ENCODE data around the gene RBAK. TPM values are rescaled to one million over a fixed set of nuclear protein-coding genes. Genes with fewer than 3 reads are reported as not detected.
"Not testable (repeated sequence)": the region's sequence is repeated elsewhere in the genome, so short reads cannot be mapped to it uniquely, and the experiment has no call there.

The RBAK gene
- total and polyA plus RNA-seq, 2 donors = 7.9 to 8.0 TPM

DNA sequence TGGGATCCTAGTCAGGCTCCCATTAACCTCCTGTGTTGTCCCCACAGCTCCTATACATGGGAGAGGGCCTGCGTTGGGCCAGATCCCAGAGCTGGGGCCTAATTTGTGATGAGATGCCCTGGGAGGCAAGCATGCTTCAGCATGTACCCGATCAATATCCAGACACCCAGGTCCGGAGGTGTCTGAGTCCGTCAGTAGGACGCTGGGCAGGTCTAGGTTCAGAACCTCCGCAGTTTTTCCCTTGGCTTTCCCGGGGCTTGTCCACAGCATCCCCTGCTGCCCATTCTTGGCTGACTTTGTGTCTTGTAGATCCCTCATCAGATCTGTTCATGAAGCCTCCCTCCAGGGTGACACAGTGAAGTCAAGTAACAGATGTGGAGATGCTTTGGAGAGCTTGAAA, 32.7 kb upstream of the RBAK start:
- Histone ChIP-seq H3K9me3 (ENCODE audit: control insufficient read depth in 2 of 2, insufficient read depth in 1 of 2, low read length in 1 of 2) (peaks cover 0 to 3% of the 10 kb centered on the region in 2 donors), H3K27ac (ENCODE audit: low read depth in 1 of 2, low read length in 1 of 2) (no peak overlapping the region), H3K27me3 (ENCODE audit: control insufficient read depth in 2 of 2, insufficient read depth in 1 of 2, low read length in 1 of 2) (no peaks in the 10 kb centered on the region), H3K36me3 (ENCODE audit: control insufficient read depth in 2 of 2, insufficient read depth in 2 of 2, low read length in 1 of 2) (no peaks in the 10 kb centered on the region), H3K4me3 (ENCODE audit: low read length in 2 of 2) (no peak overlapping the region), H3K4me1 (ENCODE audit: control insufficient read depth in 2 of 2, insufficient read depth in 2 of 2, low read length in 2 of 2) (no peaks in the 10 kb centered on the region)
- WGBS = 98% methylated on average over 7 of the region's 7 CpGs
- DNase-seq (ENCODE audit: low read depth in 6 of 9, low spot score in 9 of 9) = no peak

DNA sequence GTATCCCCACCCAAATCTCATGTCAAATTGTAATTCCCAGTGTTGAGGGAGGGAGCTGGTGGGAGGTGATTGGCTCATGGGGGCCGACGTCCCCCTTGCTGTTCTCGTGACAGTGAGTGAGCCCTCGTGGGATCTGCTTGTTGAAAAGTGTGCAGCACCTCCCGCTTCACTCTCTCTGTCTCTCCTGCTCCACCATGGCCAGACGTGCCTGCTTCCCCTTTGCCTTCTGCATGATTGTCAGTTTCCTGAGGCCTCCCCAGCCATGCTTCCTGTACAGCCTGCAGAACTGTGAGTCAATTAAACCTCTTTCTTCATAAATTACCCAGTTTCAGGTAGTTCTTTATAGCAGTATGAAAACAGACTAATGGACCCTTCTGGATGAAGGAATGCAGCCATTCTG, 29.7 kb upstream of the RBAK start:
- 83% methylated on average over 6 of the region's 6 CpGs for WGBS
- DNase-seq (ENCODE audit: low read depth in 6 of 9, low spot score in 9 of 9) = not testable (repeated sequence)

DNA sequence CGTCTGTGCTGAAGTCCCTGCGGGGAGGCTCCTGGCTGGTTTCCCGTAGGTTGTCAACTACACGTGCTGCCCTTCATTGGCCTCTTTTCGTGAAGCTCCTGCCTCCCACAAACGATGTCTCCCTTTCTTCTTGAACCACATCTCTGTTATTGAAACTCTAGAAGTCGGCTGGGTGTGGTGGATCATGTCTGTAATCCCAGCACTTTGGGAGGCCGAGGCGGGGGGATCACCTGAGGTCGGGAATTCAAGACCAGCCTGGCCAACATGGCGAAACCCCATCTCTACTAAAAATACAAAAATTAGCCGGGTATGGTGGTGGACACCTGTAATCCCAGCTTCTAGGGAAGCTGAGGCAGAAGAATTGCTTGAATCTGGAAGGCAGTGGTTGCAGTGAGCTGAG, 28.0 kb upstream of the RBAK start:
- H3K36me3 ChIP-seq (ENCODE audit: control insufficient read depth in 2 of 2, insufficient read depth in 2 of 2, low read length in 1 of 2); H3K27ac ChIP-seq (ENCODE audit: low read depth in 1 of 2, low read length in 1 of 2); H3K27me3 ChIP-seq (ENCODE audit: control insufficient read depth in 2 of 2, insufficient read depth in 1 of 2, low read length in 1 of 2); DNase-seq (ENCODE audit: low read depth in 6 of 9, low spot score in 9 of 9); H3K4me1 ChIP-seq (ENCODE audit: control insufficient read depth in 2 of 2, insufficient read depth in 2 of 2, low read length in 2 of 2); H3K9me3 ChIP-seq (ENCODE audit: control insufficient read depth in 2 of 2, insufficient read depth in 1 of 2, low read length in 1 of 2); H3K4me3 ChIP-seq (ENCODE audit: low read length in 2 of 2): not testable (repeated sequence)
- WGBS = 98% methylated on average over 12 of the region's 12 CpGs

More for the DNA sequence above, 29.7 kb upstream of the RBAK start:
- H3K4me3 ChIP-seq (ENCODE audit: low read length in 2 of 2); H3K27me3 ChIP-seq (ENCODE audit: control insufficient read depth in 2 of 2, insufficient read depth in 1 of 2, low read length in 1 of 2); H3K4me1 ChIP-seq (ENCODE audit: control insufficient read depth in 2 of 2, insufficient read depth in 2 of 2, low read length in 2 of 2); H3K27ac ChIP-seq (ENCODE audit: low read depth in 1 of 2, low read length in 1 of 2); H3K36me3 ChIP-seq (ENCODE audit: control insufficient read depth in 2 of 2, insufficient read depth in 2 of 2, low read length in 1 of 2): not testable (repeated sequence)
- H3K9me3 ChIP-seq (ENCODE audit: control insufficient read depth in 2 of 2, insufficient read depth in 1 of 2, low read length in 1 of 2) = peaks cover 1 to 11% of the 10 kb centered on the region in 2 donors

DNA sequence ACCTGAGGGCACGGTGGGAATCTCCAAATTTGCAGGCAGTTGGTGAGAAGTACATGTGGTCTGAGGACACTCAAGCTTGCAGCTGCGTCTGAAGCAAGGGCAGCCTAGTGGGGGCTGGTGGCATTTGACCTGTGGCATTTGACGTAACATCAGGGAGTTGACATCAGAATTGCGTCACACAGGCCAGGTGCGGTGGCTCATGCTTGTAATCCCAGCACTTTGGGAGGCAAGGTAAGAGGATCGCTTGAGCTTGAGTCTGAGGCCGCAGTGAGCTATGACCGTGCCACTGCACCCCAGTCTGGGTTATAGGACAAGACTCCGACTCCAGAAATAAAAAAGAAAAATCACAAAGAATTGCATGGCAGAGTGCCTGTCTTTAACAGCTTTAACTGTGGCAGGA, 25.6 kb upstream of the RBAK start:
- 98% methylated on average over 9 of the region's 9 CpGs for WGBS
- no peak overlapping the region for H3K4me3 ChIP-seq (ENCODE audit: low read length in 2 of 2)
- no peak overlapping the region for H3K27ac ChIP-seq (ENCODE audit: low read depth in 1 of 2, low read length in 1 of 2)
- H3K4me1 ChIP-seq (ENCODE audit: control insufficient read depth in 2 of 2, insufficient read depth in 2 of 2, low read length in 2 of 2) = no peaks in the 10 kb centered on the region
- DNase-seq (ENCODE audit: low read depth in 6 of 9, low spot score in 9 of 9) = no peak
- H3K27me3 ChIP-seq (ENCODE audit: control insufficient read depth in 2 of 2, insufficient read depth in 1 of 2, low read length in 1 of 2) = no peaks in the 10 kb centered on the region
- H3K9me3 ChIP-seq (ENCODE audit: control insufficient read depth in 2 of 2, insufficient read depth in 1 of 2, low read length in 1 of 2) = peaks cover 1 to 8% of the 10 kb centered on the region in 2 donors
- H3K36me3 ChIP-seq (ENCODE audit: control insufficient read depth in 2 of 2, insufficient read depth in 2 of 2, low read length in 1 of 2) = peaks cover 0 to 5% of the 10 kb centered on the region in 2 donors

DNA sequence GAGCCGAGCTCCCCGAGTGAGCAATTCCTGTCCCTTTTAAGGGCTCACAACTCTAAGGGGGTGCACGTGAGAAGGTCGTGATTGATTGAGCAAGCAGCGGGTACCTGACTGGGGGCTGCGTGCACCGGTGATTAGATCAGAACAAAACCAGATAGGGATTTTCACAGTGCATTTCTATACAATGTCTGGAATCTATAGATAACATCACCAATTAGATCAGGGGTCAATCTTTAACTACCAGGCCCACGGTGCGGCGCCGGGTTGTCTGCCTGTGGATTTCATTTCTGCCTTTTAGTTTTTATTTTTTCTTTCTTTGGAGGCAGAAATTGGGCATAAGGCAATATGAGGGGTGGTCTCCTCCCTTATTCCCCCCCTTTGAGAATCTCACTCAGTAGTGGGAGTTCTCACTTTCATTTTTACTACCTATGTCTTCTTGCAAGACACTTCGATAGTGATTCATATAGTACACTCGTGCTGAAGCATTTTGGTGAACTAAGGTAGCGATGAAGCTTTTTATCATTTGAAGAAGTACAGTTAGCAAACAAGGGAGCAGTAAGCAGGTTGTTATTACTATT, 24.6 kb upstream of the RBAK start:
- not testable (repeated sequence) for DNase-seq (ENCODE audit: low read depth in 6 of 9, low spot score in 9 of 9); H3K9me3 ChIP-seq (ENCODE audit: control insufficient read depth in 2 of 2, insufficient read depth in 1 of 2, low read length in 1 of 2); H3K4me1 ChIP-seq (ENCODE audit: control insufficient read depth in 2 of 2, insufficient read depth in 2 of 2, low read length in 2 of 2); H3K36me3 ChIP-seq (ENCODE audit: control insufficient read depth in 2 of 2, insufficient read depth in 2 of 2, low read length in 1 of 2); H3K4me3 ChIP-seq (ENCODE audit: low read length in 2 of 2); H3K27ac ChIP-seq (ENCODE audit: low read depth in 1 of 2, low read length in 1 of 2); H3K27me3 ChIP-seq (ENCODE audit: control insufficient read depth in 2 of 2, insufficient read depth in 1 of 2, low read length in 1 of 2)
- WGBS = 98% methylated on average over 14 of the region's 14 CpGs

DNA sequence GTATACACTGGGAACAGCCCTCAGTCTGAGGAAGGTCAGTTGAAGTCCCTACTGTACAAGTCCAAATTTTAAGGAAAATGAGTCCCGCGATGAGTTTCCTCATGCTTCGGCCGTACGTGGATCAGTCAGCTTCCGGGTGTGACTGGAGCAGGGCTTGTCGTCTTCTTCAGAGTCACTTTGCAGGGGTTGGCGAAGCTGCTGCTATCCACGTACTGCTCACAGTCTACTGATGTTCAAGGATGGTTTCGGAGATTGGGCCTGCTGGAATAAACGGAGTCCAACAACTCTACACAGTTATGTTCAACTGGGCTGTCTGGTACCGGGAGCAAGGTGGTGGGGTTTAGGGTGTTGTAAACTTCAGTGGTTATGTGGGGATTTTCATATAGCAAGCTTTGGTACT, 22.0 kb upstream of the RBAK start:
- peaks cover 1 to 13% of the 10 kb centered on the region in 2 donors for H3K9me3 ChIP-seq (ENCODE audit: control insufficient read depth in 2 of 2, insufficient read depth in 1 of 2, low read length in 1 of 2)
- 99% methylated on average over 12 of the region's 12 CpGs for WGBS
- not testable (repeated sequence) for H3K4me3 ChIP-seq (ENCODE audit: low read length in 2 of 2); H3K27ac ChIP-seq (ENCODE audit: low read depth in 1 of 2, low read length in 1 of 2); H3K4me1 ChIP-seq (ENCODE audit: control insufficient read depth in 2 of 2, insufficient read depth in 2 of 2, low read length in 2 of 2); H3K27me3 ChIP-seq (ENCODE audit: control insufficient read depth in 2 of 2, insufficient read depth in 1 of 2, low read length in 1 of 2); H3K36me3 ChIP-seq (ENCODE audit: control insufficient read depth in 2 of 2, insufficient read depth in 2 of 2, low read length in 1 of 2); DNase-seq (ENCODE audit: low read depth in 6 of 9, low spot score in 9 of 9)

DNA sequence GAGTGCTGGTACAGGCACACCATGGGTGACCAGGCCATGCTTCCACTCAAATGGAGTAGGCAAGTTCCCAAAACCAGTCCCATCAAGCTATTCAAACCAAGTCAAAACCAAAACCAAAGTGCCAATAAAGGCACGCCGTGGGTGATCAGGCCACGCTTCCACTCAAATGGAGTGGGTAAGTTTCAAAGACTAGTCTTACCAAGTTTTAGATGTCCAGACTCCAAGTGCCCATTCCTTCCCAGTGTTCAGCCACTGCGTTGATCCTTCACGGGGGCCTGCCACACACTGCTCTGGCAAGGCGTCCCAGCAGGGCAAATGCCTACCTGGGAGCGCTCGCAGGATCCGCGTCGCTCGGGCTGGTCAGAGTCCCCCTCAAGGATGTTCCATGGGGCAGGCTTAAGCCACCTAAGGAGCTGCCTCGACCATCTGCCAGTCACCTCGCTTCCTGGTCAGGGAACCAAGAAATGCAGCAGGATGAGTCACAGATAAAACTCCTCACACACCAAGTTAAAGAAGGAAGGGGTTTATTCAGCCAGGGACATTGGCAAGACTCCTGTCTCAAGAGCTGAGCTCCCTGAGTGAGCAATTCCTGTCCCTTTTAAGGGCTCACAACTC, 17.8 kb upstream of the RBAK start:
- DNase-seq (ENCODE audit: low read depth in 6 of 9, low spot score in 9 of 9); H3K4me3 ChIP-seq (ENCODE audit: low read length in 2 of 2); H3K4me1 ChIP-seq (ENCODE audit: control insufficient read depth in 2 of 2, insufficient read depth in 2 of 2, low read length in 2 of 2); H3K27me3 ChIP-seq (ENCODE audit: control insufficient read depth in 2 of 2, insufficient read depth in 1 of 2, low read length in 1 of 2); H3K36me3 ChIP-seq (ENCODE audit: control insufficient read depth in 2 of 2, insufficient read depth in 2 of 2, low read length in 1 of 2); H3K27ac ChIP-seq (ENCODE audit: low read depth in 1 of 2, low read length in 1 of 2); H3K9me3 ChIP-seq (ENCODE audit: control insufficient read depth in 2 of 2, insufficient read depth in 1 of 2, low read length in 1 of 2): not testable (repeated sequence)
- WGBS = 96% methylated on average over 14 of the region's 14 CpGs

DNA sequence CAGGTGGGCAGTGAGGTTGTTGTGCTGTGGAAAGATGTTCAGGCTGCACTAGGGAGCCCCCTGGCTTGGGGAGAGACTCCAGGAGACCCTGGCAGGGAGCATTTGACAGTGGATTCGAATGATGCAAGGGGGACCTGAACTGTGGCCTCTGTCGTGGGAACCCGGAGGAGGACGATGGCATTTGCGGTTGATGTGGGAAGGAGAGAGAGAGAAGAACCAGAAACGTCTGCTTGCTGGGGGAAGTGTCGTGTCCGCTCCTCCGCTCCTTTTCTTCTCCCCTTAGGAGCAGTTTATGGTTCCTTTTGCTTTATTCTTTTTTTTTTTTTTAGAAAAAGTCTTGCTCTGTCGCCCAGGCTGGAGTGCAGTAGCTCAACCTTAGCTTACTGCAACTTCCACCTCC, 12.5 kb upstream of the RBAK start:
- not testable (repeated sequence) for H3K4me3 ChIP-seq (ENCODE audit: low read length in 2 of 2); H3K36me3 ChIP-seq (ENCODE audit: control insufficient read depth in 2 of 2, insufficient read depth in 2 of 2, low read length in 1 of 2); H3K4me1 ChIP-seq (ENCODE audit: control insufficient read depth in 2 of 2, insufficient read depth in 2 of 2, low read length in 2 of 2); H3K27ac ChIP-seq (ENCODE audit: low read depth in 1 of 2, low read length in 1 of 2); H3K9me3 ChIP-seq (ENCODE audit: control insufficient read depth in 2 of 2, insufficient read depth in 1 of 2, low read length in 1 of 2); DNase-seq (ENCODE audit: low read depth in 6 of 9, low spot score in 9 of 9); H3K27me3 ChIP-seq (ENCODE audit: control insufficient read depth in 2 of 2, insufficient read depth in 1 of 2, low read length in 1 of 2)
- WGBS = 95% methylated on average over 10 of the region's 10 CpGs

DNA sequence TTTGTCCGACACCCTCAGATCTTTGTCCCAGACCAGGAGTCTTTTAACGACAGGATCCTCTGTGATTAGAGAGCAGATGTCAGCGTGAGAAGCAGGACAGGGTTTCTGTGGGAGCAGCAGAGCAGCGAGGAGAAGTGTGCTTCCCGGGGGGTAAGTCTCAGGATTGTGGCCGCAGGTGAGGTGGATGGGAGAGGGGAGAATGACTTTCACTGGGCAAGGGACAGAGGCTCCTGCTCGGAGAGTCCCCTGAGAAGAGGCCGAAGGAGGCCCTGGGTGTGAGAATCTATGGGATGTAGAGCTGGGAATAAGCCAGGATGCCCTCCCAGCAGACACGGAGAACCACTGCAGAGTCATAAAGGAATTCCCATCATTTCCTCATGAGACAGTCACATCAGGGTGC, 10.4 kb upstream of the RBAK start:
- Histone ChIP-seq H3K4me1 (ENCODE audit: control insufficient read depth in 2 of 2, insufficient read depth in 2 of 2, low read length in 2 of 2) (no peaks in the 10 kb centered on the region), H3K36me3 (ENCODE audit: control insufficient read depth in 2 of 2, insufficient read depth in 2 of 2, low read length in 1 of 2) (no peaks in the 10 kb centered on the region), H3K27ac (ENCODE audit: low read depth in 1 of 2, low read length in 1 of 2) (no peak overlapping the region), H3K4me3 (ENCODE audit: low read length in 2 of 2) (no peak overlapping the region), H3K9me3 (ENCODE audit: control insufficient read depth in 2 of 2, insufficient read depth in 1 of 2, low read length in 1 of 2) (no peaks in the 10 kb centered on the region), H3K27me3 (ENCODE audit: control insufficient read depth in 2 of 2, insufficient read depth in 1 of 2, low read length in 1 of 2) (no peaks in the 10 kb centered on the region)
- DNase-seq (ENCODE audit: low read depth in 6 of 9, low spot score in 9 of 9) = no peak
- WGBS = 97% methylated on average over 9 of the region's 9 CpGs
